Esophagus (tissue), 2 donors: Measurements from ENCODE around the gene VPS13D. TPM values are rescaled to one million over a fixed set of nuclear protein-coding genes. Genes with fewer than 3 reads are reported as not detected.

Source experiments
- H3K27ac ChIP-seq, 2 donors: one replicate each; pipeline ENCODE4 v1.5.1; 2013; ENCODE audit warnings: low read depth in 2 of 2, mild to moderate bottlenecking in 2 of 2, inconsistent platforms in 1 of 2, low read length in 1 of 2, moderate library complexity in 1 of 2
- H3K27me3 ChIP-seq, 2 donors: one replicate each; pipeline ENCODE4 v1.6.1; 2013; ENCODE audit warnings: low read length in 2 of 2, control low read depth in 1 of 2, mild to moderate bottlenecking in 1 of 2; ENCODE audit not compliant: insufficient read depth in 2 of 2, control insufficient read depth in 1 of 2
- H3K36me3 ChIP-seq, 2 donors: one replicate each; pipeline ENCODE4 v1.6.1; 2013; ENCODE audit warnings: low read length in 1 of 2; ENCODE audit not compliant: control insufficient read depth in 2 of 2, insufficient read depth in 2 of 2
- H3K4me1 ChIP-seq, 2 donors: one replicate each; pipeline ENCODE4 v1.6.1; 2013; ENCODE audit warnings: low read length in 1 of 2; ENCODE audit not compliant: control insufficient read depth in 2 of 2, insufficient read depth in 2 of 2
- H3K4me3 ChIP-seq, 2 donors: one replicate each; pipeline ENCODE4 v1.5.1; 2013; ENCODE audit warnings: low read length in 2 of 2, mild to moderate bottlenecking in 2 of 2, low read depth in 1 of 2, moderate library complexity in 1 of 2
- H3K9me3 ChIP-seq, 2 donors: one replicate each; pipeline ENCODE4 v1.6.1; 2013; ENCODE audit warnings: mild to moderate bottlenecking in 2 of 2, low read depth in 1 of 2, low read length in 1 of 2, moderate library complexity in 1 of 2; ENCODE audit not compliant: control insufficient read depth in 2 of 2, insufficient read depth in 1 of 2
- WGBS, 2 donors: extraction: QIAGEN DNeasy Blood & Tissue Kit; methylation state at CpG; one replicate each; pipeline ENCODE4 v1.1.7; 2013; 5-methylcytosine and 5-hydroxymethylcytosine counted together
- polyA plus RNA-seq, 2 donors: library from polyadenylated mRNA; stranded (reverse); fragments of 200-250 nt; gene quantifications; one replicate each; pipeline ENCODE4 v1.2.3, GENCODE V29; 2013
- donor health status: healthy with polysubstance abuse.
- donor health status: Bipolar disorder and iron deficiency.

Gene VPS13D
- polyA plus RNA-seq, 2 donors = 26.3 to 36.9 TPM

- no peak overlapping the region for H3K27ac ChIP-seq
- WGBS, 2 donors = 55 to 67% methylated on average over 1 of the region's 1 CpG
- no peaks in the 10 kb centered on the region for H3K27me3 ChIP-seq
- no peaks in the 10 kb centered on the region for H3K9me3 ChIP-seq
- H3K4me3 ChIP-seq = no peak overlapping the region
- H3K4me1 ChIP-seq = no peaks in the 10 kb centered on the region
- H3K36me3 ChIP-seq = peaks cover 7 to 15% of the 10 kb centered on the region in 2 donors
Observed at GRCh38 chr1:12296623-12297022, 66.8 kb downstream of the VPS13D start.

GRCh38 chr1:12300706-12301105 is 70.9 kb downstream of the VPS13D start:
- H3K9me3 ChIP-seq = no peaks in the 10 kb centered on the region
- WGBS, 2 donors = 80 to 84% methylated on average over 4 of the region's 4 CpGs
- no peak overlapping the region for H3K27ac ChIP-seq
- H3K27me3 ChIP-seq = no peaks in the 10 kb centered on the region
- H3K4me3 ChIP-seq = no peak overlapping the region
- H3K4me1 ChIP-seq = no peaks in the 10 kb centered on the region
- H3K36me3 ChIP-seq = peaks cover 6 to 12% of the 10 kb centered on the region in 2 donors

- H3K9me3 ChIP-seq = no peaks in the 10 kb centered on the region
- WGBS, 2 donors = 85 to 87% methylated on average over 8 of the region's 8 CpGs
Observed at GRCh38 chr1:12301518-12302237, 71.8 kb downstream of the VPS13D start.

GRCh38 chr1:12302798-12303447 is 73.1 kb downstream of the VPS13D start:
- Histone ChIP-seq H3K9me3 (no peaks in the 10 kb centered on the region), H3K4me3 (no peak overlapping the region), H3K36me3 (peaks cover 6 to 18% of the 10 kb centered on the region in 2 donors), H3K27me3 (no peaks in the 10 kb centered on the region), H3K4me1 (no peaks in the 10 kb centered on the region), H3K27ac (no peak overlapping the region)
- whole genome bisulfite sequencing, 2 donors = 77% methylated on average over 2 of the region's 2 CpGs

More at GRCh38 chr1:12301518-12302237, 71.8 kb downstream of the VPS13D start:
- H3K27ac ChIP-seq = no peak overlapping the region
- H3K4me1 ChIP-seq = no peaks in the 10 kb centered on the region
- H3K36me3 ChIP-seq = peaks cover 6 to 15% of the 10 kb centered on the region in 2 donors
- H3K4me3 ChIP-seq = no peak overlapping the region
- no peaks in the 10 kb centered on the region for H3K27me3 ChIP-seq

- peaks cover 6 to 20% of the 10 kb centered on the region in 2 donors for H3K36me3 ChIP-seq
- H3K4me1 ChIP-seq = no peaks in the 10 kb centered on the region
- no peaks in the 10 kb centered on the region for H3K9me3 ChIP-seq
- no peaks in the 10 kb centered on the region for H3K27me3 ChIP-seq
- no peak overlapping the region for H3K4me3 ChIP-seq
- peak overlapping the region in 1 of 2 donors; percentile 15 for H3K27ac ChIP-seq
- 86 to 89% methylated on average over 8 of the region's 8 CpGs for WGBS, 2 donors
Observed at GRCh38 chr1:12305377-12305776, 75.5 kb downstream of the VPS13D start.

GRCh38 chr1:12309783-12310742 is 80.2 kb downstream of the VPS13D start:
- H3K27me3 ChIP-seq = no peaks in the 10 kb centered on the region
- H3K4me1 ChIP-seq = no peaks in the 10 kb centered on the region
- H3K36me3 ChIP-seq = peaks cover 12 to 25% of the 10 kb centered on the region in 2 donors
- H3K9me3 ChIP-seq = no peaks in the 10 kb centered on the region
- H3K4me3 ChIP-seq = no peak overlapping the region
- WGBS, 2 donors = 43 to 57% methylated on average over 6 of the region's 6 CpGs
- peak overlapping the region; percentile 70 to 77 for H3K27ac ChIP-seq

- WGBS, 2 donors = 44 to 52% methylated on average over 1 of the region's 1 CpG
- Histone ChIP-seq H3K27ac (no peak overlapping the region), H3K27me3 (no peaks in the 10 kb centered on the region), H3K9me3 (no peaks in the 10 kb centered on the region), H3K4me1 (no peaks in the 10 kb centered on the region), H3K36me3 (peaks cover 20 to 25% of the 10 kb centered on the region in 2 donors), H3K4me3 (no peak overlapping the region)
Observed at GRCh38 chr1:12314333-12314903, 84.6 kb downstream of the VPS13D start.

- Histone ChIP-seq H3K27me3 (no peaks in the 10 kb centered on the region), H3K4me3 (no peak overlapping the region), H3K9me3 (no peaks in the 10 kb centered on the region), H3K4me1 (no peaks in the 10 kb centered on the region), H3K36me3 (peaks cover 24 to 30% of the 10 kb centered on the region in 2 donors), H3K27ac (no peak overlapping the region)
- 60 to 65% methylated on average over 2 of the region's 2 CpGs for WGBS, 2 donors
Observed at GRCh38 chr1:12315146-12315545, 85.3 kb downstream of the VPS13D start.

- Histone ChIP-seq H3K4me3 (no peak overlapping the region), H3K27ac (peak overlapping the region; percentile 68 to 73), H3K4me1 (no peaks in the 10 kb centered on the region), H3K36me3 (peaks cover 24 to 28% of the 10 kb centered on the region in 2 donors), H3K9me3 (no peaks in the 10 kb centered on the region), H3K27me3 (no peaks in the 10 kb centered on the region)
- WGBS, 2 donors = 70 to 82% methylated on average over 2 of the region's 2 CpGs
Observed at GRCh38 chr1:12316331-12316730, 86.5 kb downstream of the VPS13D start.
